ENCODE data around the gene YIPF4.

DNA sequence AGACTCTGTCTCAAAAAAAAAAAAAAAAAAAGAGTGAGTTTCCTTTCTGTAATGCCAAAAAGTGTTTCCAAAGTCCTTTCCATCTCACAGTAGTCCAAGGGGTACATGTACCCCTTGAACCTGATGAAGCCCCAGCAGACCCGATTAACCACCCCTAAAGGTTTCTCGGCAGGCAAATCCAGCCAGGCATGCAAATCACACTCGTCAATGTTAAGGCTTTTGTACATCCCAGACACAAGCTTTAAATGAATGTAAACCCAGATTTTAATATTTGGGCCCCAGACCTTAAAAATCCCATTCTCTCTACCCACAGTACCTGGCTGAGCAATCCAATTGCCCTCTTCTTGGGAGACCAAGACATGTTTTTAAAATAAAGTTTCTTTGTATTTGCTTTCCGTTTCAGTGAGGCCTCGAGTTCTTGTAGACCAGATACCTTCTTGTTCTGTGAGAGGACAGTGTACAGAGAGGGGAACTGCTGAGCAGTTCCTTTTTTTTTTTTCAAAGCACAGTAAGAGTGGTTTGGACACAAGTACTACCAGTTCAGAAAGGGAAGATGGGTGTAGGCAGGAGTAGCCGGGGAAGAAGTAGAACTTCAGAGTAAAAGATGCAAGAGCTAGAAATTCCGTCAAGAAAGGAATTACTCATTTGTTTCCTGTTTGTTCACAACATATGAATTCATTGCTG is 13.1 kb upstream of the YIPF4 start, which contains the start of gene NLRC4:
- TF ChIP-seq CTCF (IDR thresholded peaks at IDR 0.05), result no peak
- no peak for TF ChIP-seq POLR2A (IDR thresholded peaks at IDR 0.05)

Measured in uterus (tissue), 2 donors.